Activated CD8-positive, alpha-beta memory T cell treated with anti-CD3 and anti-CD28 coated beads for 24 hours (primary cell): ENCODE data around the gene NCOA1.
"Not testable (repeated sequence)": the region's sequence is repeated elsewhere in the genome, so short reads cannot be mapped to it uniquely, and the experiment has no call there.

Source experiments
- DNase-seq: peaks from one replicate; pipeline ENCODE4 v3.0.0-alpha.2; 2020

The NCOA1 gene

DNA sequence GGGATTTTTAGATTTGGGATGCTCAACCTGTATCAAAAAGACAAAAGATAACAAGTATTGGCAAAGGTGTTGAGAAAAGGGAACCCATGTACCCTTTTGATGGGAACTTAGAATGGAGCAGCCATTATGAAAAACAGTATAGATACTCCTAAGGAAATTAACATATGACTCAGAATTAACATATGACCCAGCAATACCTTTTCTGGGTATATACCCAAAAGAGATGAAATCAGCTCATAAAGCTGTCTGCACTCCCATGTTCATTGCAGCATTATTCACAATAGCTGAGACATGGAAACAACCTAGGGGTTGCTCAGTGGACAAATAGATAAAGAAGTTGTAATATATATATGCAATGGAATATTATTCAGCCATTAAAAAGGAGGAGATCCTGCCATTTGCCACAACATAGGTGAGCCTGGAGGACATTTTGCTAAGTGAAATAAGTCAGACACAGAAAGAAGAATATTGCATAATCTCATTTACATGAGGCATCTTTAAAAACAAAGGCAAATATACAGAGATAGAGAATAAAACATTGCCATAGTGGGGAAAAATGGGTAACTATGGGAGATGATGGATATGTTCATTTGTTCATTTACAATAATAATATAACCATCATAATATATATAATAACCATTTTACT lies 160.1 kb downstream of the NCOA1 start:
- DNase-seq: no peak

DNA sequence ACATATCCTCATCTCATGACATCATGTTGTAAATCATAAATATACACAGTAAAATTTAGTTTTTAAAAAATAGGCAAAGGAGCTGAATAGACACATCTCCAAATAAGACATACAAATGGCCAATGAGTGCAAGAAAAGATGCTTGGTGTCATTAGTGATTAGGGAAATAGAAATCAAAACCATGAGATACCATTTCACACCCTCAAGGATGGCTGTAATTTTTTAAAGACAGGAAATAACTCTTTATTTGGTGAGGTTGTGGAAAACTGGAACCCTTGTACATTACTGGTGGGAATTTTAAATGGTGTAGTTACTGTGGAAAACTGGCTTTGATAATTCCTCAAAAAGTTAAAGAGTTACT lies 160.6 kb downstream of the NCOA1 start:
- no peak for DNase-seq

DNA sequence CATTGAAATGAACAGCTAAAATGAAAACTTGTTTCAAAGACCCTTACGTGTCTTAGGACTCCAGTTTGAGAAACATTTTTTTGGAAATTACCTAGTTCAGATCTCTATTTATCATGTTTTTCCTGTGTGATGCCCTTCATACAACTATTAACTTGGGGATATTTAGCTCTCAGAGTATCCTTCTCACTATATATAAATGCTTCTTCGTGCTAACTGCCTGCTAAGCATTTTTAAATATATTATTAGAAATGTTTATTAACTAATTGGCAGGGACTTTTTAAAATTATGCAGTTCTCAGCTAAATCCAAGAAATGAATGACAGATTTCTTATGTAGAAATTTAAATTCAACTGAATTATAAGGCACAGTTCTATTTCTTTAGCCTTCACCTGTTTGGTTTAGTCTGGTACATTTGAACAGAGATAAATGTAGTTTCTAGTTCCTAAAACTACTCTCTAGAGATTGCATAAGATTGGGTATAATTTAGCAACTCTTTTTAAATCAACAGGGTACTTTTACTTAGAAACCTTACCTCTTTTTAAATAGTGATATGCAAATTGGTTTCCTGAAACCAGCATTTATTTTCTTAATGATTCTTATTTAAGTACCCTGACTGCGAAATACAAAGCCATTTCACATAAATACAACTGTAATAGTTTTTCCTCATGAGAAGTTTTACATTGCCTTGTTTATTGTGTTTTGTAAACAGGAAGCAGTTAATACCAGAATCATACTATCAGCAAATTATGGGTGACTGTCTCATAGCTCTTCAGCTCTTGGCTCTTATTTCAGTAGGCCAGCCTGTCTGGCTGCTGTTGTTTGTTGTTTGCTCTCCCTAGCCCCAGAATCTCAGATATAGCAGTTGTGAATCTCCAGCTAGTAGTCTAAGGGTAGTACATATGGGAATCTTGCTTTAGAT lies 161.5 kb downstream of the NCOA1 start:
- DNase-seq: no peak

DNA sequence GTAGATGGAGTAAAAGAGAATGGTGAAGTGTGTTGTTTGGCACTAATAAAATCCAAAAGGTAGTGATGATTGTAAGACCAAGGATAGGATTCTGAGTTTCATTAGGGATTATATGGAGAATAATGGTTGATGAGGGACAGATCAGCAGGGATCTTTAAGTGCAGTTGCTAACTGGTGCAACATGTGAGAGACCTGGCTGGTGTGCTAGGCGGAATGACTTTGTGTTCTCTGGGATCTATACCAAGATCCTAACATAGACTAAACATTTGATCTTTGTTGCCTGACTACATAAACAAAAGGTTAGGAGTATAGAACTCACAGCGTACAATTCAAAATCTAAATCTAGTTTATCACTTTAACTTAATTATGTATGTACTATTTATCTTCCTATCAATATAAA lies 166.8 kb downstream of the NCOA1 start:
- no peak for DNase-seq

DNA sequence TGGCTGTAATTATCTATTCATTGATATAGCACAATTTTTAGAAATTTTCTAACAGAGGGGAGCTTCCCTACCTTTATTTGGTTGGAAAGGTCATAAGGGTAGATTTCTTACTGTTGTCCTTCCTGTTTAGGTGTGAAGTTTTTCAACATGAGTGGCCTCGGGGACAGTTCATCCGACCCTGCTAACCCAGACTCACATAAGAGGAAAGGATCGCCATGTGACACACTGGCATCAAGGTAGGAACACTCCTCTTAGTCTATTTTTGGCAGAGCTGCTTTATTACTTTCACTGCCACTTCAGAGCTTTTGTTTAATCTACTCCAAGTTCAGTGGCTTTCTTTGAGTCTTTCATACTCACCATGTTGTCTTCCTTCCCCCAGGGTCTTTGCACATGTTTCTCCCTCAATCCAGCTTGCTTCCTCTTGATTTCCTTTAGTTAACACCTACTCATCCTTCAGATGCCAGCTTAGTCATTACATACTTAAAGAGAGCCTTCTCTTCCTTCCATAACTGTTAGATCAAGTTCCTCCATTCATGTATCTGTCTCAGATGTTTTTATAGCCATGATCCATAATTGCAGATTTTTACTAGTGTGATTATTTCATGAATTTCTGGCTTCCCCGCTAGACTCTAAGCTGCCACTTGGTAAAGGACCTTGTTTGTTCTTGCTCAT lies 167.6 kb downstream of the NCOA1 start:
- DNase-seq: no peak

DNA sequence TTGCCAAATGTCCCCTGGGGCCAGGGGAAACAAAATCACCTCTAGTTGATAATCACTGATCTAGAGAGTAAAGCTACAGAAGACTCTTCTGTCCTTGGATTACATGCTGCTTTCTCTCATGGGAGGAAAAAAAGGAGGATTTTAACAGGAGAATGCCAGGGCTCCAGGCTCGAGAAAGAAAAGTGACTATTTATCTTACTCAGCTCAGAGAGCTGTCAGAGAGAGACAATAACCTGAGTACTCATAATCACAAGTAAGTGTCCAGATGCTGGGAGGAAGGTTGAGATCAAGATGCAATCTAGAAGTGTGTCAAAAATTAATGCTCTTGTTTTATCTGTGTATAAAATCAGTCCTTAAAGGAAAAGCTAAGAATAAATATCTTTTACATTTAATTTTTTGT lies 168.8 kb downstream of the NCOA1 start:
- no peak for DNase-seq

DNA sequence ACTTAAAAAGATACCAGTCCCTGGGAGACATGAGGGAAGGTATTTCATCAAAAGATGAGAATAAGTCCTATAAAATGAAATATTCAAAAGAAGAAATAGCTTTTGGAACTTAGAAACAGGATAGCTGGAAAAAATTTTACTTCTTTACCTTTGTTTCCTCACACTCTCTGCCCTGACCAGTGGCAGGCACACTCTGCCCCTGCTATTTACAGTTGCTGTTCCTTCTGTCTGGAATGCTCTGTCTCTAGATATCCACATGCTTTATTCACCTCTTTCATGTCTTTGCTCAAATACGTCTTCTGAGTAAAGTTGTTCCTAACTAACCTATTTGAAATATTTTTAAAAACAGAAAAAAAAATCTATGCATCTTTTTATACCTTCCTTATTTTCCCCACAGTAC lies 176.5 kb downstream of the NCOA1 start:
- DNase-seq: no peak

DNA sequence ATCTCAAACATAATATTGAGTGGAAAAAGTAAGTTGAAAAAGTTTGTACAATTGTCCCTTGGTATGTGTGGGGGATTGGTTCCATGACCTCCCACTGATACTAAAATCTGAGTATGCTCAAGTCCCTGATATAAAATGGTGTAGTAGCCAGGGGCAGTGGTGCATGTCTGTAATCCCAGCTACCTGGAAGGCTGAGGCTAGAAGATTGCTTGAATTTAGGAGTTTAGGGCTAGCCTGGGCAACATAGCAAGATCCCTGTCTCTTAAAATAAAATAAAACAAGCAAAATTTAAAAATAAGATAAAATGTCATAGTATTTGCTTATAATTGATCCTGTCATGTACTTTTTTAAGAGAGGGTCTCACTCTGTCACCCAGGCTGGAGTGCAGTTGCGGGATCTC lies 180.2 kb downstream of the NCOA1 start:
- no peak for DNase-seq

DNA sequence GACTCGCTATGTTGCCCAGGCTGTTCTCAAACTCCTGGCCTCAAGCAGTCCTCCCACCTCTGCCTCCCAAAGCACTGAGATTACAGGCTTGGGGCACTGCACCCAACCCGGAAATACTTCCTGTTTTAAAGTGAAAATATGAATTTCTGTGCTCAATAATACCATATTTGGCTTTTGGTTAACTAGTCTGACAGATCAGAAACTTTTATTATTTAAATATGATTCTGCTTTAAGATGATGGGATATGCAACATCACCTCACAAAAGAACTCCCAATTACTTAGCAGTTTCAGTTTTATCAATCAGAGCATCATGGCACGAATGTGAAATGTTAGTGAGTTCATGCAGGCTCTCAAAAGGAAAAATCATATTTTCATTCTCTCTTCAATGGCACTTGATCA lies 181.5 kb downstream of the NCOA1 start:
- no peak for DNase-seq

DNA sequence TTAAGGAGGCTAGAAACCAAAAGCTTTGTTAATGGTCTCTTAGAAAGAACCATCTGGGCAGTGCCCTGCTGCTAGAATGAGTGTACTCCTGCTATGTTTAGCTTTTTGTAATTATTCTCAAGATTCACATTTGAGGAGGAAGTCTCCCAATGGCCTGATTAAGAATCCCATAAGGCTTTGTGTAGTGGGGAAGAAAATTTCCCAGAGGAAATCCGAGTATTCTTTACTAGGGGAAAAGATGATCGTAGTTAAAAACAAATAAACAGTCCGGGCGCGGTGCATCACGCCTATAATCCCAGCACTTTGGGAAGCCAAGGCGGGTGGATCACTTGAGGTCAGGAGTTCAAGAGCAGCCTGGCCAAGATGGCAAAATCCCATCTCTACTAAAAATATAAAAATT lies 184.3 kb downstream of the NCOA1 start:
- no peak for DNase-seq

DNA sequence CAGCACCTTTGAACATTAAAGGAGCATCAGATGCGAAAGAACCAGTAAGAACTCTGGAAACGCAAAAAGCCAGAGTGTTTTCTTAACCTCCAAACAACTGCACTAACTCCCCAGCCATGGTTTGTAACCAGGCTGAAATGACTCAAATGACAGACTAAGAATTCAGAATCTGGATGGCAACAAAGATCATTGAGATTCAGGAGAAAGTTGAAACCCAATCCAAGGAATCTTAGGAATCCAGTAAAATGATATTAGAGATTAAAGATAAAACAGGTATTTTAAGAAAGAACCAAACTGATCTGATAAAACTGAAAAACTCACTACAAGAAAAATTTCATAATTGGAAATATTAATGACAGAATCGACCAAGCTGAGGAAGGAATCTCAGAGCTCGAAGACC lies 185.4 kb downstream of the NCOA1 start:
- no peak for DNase-seq

DNA sequence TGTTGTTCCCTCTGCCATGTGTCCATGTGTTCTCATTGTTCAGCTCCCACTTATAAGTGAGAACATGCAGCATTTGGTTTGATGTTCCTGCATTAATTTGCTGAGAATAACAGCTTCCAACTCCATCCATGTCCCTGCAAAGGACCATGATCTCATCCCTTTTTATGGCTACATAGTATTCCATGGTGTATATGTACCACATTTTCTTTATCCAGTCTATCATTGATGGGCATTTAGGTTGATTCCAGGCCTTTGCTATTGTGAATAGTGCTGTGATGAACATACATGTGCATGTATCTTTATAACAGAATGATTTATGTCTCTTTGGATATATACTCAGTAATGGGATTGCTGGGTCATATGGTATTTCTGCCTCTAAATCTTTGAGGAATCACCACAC lies 187.0 kb downstream of the NCOA1 start:
- DNase-seq: not testable (repeated sequence)

DNA sequence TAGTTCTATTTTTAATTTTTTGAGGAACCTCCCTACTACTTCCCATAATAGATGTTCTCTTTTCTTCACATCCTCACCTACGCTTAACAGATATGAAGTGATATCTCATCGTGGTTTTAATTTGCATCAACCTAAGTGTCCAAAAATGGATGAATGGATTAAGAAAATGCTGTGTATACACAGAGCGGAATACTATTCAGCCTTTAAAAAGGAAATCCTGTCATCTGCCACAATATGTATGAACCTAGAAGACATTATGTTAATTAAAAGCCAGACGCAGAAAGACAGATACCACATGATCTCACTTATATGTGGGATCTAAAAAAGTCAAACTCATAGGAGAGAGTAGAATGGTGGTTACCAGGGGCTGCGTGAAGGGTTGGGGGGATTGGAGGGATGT lies 189.1 kb downstream of the NCOA1 start:
- no peak for DNase-seq

DNA sequence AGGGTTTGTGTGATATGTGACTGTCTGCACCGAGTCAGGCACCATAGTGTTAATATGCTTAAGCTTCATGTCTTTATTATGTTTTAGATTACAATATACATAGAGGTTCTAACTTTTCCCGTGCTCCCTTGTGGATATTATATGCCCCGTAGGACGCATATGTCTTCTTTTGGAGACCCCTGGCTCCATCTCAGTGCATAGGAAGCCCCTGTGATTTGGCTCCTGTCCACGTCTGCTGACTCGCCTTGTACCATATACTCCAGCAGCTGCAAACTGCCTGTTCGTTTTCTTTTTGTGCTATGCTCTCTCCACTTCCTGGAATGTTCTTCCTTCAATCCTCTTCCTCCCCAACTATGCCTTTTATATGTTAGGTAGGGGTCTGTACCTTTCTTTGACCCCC lies 191.2 kb downstream of the NCOA1 start:
- DNase-seq: no peak

DNA sequence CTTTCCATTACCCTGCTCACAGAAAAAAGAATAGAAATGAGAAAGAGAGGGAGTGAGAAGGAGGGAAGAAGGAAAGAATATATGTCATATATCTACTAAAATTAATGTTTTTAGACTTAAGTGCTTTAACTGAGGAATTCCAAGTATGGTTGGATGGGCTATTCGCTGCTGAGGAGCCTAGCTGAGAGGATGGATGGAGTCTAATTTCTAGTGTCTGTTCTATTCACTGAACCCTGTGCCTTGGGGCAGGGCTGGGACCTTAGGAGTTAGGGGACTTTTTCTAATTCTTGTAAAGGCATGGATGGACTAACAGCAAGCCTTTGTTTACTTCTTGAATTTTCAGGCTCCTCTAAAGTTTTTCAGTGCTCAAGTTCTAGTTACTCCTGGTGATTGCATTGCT lies 192.4 kb downstream of the NCOA1 start:
- DNase-seq: no peak

DNA sequence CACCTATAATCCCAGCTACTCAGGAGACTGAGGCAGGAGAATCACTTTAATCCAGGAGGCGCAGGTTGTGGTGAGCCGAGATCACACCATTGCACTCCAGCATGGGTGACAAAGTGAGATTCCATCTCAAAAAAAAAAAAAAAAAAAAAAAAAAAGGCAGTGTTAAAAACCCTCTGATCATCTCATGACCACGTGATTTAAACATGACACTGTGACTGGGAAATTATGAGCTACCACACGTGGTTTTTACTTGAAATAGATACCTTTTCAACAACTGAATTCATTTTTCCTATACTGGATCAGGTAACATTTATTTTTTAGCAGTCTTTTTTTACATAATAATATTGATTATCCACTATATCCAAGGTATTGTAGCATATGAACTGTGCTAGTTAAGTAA lies 199.5 kb downstream of the NCOA1 start:
- no peak for DNase-seq

DNA sequence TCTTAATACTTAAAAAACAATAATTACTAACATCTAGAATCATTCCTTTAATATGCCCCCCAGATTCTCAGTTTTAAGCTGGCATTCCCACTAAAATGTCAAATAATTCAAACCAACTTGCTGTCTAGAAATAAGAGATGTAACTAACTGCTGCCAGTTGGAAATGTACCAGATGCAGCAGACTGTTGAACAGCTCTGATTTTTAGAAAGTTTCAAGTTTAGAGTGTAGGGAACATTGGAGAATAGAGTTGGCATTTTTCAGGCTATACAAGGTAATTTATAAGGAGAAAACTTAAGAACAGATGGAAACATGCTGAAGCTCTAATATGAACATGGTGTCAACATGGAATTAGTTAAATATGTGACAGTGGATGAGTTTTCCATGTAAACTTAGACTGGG lies 200.8 kb downstream of the NCOA1 start:
- DNase-seq: no peak

DNA sequence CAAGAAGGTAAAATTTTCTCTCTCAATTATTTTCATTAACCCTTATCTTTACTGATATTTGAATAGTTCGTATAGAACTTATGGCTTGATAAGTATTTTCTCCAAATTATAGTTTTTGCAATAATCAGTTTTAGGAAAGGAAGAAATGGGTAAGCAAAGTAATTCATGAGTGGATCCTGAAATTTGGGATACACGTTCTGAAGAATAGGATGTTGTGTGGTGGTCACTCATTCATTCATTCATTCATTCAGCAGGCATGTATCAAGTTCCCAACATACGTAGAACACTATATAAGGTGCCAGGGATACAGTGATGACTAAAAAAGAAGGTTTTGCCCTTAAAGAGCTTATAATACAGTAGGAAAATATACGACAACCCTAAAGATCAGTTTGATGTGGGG lies 206.7 kb downstream of the NCOA1 start:
- DNase-seq: no peak

DNA sequence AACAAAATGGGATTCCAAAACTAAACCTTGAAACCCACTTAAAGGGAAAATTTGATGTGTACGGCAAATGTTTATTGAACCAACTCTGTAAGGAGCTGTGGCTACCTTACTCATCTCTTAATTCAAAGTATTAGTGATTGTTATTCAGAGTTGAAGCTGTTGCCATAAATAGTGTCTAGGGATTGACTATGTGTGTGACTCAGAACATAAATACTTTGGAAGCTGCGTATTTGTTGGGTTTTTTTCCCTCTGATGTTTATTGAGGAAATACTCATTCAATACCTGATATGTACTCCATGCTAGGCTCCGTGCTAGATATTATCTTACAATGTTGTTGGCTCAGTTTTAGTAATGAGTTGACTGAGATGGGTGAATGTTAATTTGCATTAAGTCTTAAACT lies 211.7 kb downstream of the NCOA1 start:
- no peak for DNase-seq

DNA sequence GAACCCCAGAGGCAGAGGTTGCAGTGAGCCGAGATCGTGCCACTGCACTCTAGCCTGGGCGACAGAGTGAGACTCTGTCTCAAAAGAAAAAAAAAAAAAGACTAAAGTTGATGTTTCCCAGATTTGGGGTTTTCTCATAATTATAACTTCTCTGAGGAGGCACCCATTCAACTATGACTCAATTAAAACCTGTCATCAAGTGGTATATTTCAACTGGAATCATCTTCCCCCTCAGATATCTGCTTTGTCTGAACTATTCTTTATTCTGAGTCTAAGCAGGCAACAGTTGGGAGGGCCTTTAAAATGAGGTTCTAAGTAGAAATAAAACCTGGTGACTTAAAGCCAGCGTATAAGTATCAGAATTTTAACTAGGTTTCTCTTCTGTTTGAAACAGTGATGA lies 213.6 kb downstream of the NCOA1 start:
- DNase-seq: no peak

DNA sequence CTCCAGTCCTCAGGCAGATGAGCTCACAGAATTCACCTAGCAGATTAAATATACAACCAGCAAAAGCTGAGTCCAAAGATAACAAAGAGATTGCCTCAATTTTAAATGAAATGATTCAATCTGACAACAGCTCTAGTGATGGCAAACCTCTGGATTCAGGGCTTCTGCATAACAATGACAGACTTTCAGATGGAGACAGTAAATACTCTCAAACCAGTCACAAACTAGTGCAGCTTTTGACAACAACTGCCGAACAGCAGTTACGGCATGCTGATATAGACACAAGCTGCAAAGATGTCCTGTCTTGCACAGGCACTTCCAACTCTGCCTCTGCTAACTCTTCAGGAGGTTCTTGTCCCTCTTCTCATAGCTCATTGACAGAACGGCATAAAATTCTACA lies 216.1 kb downstream of the NCOA1 start:
- DNase-seq: no peak

DNA sequence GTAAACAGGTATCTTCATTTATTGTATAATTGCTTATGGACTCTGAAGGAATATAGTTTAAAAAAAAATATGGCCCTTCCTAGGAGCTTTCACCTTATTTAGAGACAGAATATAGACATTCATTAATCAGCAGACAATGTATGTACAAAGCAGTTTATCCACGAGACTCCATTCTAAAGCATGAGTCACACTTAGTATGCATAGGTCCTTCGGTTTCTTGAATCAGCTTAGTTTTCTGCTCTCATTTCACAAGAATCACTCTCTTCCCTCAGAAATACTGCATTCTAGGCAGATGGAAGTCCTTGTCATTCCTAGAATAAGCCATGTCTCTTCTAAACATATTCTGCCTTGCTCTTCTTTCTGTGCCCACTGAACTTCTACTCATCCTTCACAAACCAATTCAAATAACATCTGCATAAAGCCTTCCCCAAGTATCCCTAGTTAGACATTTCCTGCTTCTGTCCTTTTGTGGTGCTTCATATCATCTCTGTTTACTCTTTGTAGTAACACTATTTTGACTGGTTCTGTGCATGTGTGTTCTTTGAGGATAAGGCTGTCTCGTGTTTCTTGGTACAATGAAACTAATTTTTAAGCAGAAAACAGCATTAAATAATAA lies 217.6 kb downstream of the NCOA1 start:
- no peak for DNase-seq

DNA sequence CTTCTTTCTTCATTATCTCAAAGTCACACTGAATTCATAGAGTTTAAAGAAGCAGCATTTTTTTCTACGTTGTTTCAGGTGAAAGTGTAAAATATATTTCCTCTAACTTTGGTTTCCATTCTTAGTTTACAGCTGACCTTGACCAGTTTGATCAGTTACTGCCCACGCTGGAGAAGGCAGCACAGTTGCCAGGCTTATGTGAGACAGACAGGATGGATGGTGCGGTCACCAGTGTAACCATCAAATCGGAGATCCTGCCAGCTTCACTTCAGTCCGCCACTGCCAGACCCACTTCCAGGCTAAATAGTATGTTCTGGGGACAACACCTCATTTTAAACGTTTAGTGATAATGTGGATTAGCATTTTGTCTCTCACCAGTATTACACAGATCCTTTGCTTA lies 219.8 kb downstream of the NCOA1 start:
- no peak for DNase-seq

DNA sequence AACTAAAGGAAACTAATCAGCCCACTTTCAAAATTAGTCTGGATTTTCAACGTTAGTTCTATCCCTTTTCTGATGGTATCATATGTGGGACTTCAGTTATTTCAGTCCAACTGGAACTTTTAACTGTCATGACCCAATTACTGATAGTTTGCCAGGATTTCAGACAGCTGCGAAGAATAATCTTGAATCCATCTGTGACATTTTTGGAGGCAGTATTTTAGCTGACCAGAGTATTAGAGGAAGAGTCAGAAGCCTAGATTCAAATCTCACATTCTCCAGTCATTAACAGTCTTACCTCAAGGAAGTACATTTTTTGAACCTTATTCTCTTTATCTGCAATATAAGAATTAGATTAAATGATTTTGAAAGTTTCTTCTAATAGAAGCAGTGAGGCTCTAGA lies 220.8 kb downstream of the NCOA1 start:
- no peak for DNase-seq
